GM15510 (cell line): ENCODE measurements around the gene MN1.

Experiments used
- POLR2A ChIP-seq: IDR thresholded peaks from 3 replicates; pipeline ENCODE4 v1.6.1; 2011; ENCODE audit warnings: borderline replicate concordance; ENCODE audit not compliant: insufficient read length; ENCODE audit errors: extremely low read depth

Gene MN1

DNA sequence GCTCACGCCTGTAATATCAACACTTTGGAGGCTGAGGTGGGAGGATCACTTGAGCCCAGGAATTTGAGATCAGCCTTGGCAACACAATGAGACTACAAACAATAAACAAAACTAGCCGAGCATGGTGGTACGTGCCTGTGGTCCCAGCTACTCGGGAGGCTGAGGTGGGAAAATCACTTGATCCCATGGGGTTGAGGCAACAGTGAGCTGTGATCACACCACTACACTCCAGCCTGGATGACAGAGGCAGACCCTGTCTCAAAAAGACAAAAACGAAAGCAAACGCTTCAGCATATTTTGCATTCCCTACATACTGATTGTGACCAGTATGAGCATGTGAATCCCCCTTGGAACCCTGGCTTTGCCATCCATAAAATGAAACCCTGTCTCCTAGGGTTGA is 33.9 kb upstream of the MN1 start:
- TF ChIP-seq POLR2A: no peak

DNA sequence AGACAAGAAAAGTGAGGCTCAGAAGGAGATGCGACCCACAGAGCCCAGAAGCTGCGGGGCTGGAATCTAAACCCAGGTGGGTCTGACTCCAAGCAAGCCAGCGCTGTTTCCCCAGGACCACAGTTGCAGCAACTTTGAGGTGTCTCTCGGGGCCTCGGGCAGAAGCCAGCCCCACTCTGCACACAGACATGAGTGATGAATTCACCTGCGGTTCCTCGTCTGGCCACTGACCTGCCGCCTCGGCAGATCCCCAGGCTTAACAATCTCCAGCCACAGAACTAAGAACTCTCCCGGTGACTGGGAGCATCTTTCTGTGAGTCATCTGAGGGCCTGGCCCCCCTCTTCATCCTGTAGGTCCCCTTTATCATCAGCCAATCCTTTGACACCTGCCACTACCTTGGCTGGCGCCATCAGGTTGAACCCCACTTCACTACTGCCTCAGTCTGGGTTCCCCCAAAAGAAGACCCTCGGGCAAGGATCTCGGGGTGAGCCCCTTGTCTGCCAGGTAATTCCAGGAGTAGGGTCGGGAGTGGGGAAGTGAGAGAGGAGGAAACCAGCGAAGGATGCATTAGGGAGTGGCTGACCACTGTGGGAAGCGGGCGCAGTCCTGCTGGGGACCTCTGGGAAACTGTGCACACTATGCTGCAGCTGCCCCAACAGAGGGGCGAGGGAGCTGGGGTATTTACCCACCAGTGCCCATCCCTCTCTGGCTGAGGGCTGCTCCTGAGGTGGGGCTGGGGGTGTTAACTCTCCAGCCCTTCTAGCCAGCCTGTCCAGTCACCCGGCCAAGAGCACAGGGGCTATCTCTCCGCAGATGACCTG is 33.0 kb upstream of the MN1 start:
- no peak for TF ChIP-seq POLR2A

DNA sequence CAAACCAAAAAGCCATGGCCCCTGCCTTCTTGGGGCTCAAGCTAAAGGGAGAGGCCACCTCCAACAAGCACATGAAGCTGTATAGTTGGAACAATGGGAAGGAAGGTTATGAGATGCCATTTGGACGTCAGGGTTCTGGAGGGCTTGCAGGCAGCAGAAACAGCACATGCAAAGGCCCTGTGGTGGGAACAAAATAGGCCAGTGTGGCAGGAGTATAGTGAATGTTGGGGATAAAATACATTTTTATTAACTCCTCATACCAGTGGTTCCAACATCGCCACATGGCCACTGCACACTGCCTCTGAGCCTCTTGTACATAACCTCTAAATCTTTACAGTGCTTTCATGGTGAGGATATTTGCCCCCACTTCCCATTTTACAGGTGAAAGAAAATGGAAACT is 32.2 kb upstream of the MN1 start:
- no peak for TF ChIP-seq POLR2A

DNA sequence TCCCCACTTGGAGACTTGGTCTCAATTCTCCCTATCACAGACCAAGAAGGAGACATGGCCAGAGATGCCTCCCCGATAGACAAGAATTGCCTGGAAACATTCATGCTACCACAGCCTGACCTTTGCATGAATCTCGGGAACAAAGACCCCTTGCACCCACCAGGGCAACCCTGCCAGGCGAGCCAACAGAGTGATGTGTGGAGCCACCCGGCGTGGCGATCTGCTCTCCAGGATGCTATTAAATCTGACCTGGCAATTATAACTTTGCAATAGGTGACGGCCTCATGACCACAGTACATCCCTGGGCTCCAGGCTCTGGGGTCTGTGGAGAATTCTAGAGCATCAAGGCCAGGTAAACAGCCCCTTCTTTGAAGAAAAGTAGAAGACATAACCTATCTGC is 31.1 kb upstream of the MN1 start:
- TF ChIP-seq POLR2A: no peak

DNA sequence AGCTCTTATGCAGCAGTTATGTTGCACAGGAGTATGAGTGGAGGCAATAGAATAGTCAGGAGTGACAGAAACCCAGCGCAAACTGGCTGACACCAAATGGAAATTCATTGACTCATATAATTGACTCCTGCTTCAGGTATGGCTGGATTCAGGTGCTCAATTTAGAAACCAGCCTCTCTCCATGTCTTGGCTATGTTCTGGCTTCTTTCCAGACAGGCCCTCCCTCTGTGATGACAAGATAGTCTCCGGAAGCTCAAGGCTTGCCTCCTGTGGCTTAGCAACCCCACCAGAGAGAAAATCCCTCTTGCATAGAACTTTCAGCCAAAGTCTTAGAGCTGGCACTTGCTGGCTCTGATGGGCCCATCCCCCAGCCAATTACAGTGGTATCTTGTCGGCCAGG is 28.1 kb upstream of the MN1 start:
- no peak for TF ChIP-seq POLR2A

DNA sequence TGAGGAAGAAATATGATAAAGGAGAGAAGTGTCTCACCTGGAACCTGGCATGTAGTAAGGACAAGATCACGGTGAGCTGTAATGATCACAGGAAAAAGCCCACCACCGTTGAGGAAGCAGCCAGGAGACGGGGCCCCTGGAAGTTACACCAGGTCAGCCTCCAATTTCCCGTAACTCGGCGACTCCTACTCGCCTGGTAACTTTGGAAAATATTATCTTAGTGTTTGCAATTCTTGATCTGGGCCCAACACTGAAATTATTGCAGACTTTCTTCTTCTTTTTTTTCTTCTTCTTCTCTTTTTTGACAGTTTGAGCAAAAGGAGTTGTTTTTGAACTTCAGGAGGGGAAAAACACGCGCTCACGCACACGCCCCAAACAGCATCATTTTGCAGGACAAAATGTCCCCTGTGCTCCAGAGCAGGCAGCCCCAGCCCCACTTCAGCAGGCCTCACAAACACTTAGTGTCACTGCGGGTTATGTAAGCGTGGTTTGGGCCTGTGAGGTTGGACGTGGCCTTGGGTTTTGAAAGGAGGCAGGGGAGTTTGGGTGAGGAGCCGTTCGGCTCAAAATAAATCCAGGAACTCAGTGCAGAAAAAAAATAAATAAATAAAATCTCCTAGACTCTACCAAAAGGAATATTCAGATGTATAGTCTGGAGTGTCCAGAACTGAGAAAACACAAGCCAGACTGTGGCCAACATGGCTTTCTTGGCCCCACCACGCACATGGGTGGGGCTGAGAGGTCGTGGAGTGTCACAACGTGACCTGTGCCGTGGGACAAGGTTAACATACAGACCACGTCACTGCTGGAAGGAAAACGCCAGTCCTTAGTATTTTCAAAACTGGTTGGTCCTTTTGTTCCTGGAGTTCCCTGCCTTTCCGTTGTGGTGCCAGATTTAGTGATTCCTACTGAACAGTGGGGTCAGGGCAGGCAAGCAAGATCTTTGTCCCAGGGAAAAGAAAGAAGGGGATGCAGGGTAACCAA is 26.3 kb upstream of the MN1 start:
- no peak for TF ChIP-seq POLR2A

DNA sequence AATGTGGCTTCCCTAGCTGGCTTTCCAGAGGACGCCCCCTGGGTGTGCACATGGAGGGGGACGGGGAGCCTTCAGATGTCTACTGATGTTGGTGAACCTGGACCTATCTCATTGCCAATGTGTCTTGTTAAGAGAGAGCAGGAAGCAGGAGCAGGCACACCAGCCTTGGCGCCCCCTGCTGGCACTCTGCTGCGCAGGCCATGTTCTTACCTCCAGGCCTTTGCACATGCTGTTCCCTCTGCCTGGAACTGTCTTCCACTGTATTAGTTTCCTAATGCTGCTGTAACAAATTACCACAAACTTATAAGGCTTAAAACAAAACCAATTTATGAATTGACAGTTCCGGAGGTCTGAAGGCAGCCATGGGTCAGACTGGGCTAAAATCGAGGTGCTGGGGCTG is 23.6 kb upstream of the MN1 start:
- no peak for TF ChIP-seq POLR2A

DNA sequence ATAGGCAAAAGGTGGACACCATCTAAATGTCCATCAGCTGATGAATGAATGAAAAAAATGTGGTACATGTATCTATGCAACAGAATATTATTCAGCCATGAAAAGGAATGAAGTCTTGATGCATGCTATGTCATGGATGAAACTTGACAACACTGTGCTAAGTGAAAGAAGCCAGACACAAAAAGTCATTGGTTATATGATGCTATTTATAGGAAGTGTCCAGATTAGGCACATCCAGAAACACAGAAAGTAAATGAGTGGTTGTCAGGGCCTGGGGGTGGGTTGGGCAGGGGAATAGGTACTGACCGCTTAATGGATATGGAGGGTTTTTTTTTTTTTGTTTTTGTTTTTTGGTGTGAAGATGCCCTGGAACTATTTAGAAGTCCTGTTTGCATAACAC is 21.7 kb upstream of the MN1 start:
- no peak for TF ChIP-seq POLR2A

DNA sequence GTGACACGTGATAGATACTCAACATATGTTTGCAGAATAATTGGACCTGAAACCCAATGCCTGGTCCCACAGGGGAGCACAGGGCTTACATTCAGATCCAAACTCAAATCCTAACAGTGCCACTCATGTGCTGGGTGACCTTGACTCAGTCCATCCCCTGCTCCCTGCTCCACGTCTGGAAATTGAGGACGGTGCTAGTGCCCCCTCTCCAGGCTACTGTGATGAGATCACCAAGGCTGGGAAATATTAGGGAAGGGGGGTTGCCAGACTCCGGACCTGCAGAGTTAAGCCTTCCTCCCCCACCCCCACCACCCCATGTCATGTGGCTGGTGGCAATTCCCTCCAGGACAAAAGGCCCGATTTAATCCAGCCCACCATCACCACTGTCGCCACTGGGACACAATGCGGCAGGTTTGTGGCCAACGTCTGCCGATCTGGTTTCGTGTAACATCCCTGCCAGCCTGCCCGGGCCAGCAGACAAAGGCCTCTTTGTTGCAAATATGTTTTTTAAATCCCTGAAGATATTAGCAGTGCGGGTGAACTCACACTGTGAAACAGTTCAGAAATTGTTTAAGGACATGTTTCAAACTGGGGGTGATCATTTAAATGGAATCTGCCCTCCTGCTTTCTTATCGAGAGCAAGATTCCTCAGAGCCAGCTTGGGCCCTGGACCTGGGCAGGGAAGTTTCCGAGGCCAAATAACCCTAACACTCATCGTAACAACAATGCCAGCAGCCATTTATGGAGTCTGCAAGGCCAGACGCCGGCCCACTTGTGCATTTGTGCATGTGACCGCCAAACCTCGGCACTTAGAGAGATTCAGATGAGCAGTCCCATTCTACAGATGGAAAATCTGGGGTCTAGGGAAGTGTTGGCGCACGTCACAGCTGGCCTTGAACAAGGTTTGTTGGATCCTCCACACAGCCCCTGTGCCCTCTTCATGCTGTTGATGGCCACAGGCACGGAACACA is 19.6 kb upstream of the MN1 start:
- no peak for TF ChIP-seq POLR2A

DNA sequence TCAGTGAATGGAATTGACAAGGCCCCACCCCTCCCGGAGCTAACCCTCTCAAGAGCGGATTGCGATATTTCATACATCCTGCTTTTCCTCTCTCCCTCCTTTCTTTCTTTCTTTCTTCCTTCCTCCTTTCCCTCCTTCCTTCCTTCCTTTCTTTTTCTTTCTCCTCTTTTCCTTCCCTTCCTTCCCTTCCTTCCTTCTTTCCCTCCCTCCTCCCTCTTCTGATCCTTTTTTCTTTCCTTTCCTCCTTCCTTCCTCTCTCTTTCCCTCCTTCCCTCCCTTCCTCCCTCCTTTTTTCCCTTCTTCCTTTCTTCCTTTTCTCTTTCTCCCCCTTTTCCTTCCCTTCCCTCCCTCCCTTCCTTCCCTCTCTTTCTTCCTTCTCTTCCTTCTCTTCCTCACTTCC is 15.0 kb upstream of the MN1 start:
- no peak for TF ChIP-seq POLR2A

DNA sequence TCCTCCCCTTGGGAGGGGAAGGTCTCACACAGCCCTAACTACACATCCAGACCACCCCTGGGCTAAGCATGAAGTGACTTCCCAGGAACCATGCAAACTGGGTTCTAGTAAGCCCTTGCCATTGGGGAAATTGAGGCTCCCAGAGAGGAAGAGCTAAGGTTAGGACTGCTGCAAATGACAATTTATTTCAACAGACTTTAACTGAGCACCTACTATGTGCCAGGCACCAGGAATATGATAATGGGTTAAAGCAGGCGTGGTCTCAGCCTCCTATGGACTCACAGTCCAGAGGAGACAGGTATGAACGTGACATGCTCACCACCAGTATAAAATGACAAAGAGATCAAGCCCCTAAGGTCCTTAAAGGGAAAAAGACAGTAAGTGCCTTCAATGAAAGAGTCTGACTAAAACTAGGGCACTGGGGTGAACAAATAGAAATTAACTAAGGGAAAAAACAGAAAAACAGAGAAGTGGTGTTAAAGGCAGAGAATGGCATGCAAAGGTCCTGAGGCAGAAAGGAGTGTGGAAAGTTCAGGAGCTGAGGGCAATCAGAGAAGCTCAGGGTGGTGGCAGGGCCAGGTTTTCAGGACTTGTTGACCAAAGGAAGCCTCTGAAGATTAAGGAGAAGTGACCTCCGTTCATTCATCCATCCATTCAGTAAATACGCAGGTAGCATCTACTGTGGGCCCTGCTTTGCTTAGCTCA is 14.4 kb upstream of the MN1 start:
- no peak for TF ChIP-seq POLR2A

DNA sequence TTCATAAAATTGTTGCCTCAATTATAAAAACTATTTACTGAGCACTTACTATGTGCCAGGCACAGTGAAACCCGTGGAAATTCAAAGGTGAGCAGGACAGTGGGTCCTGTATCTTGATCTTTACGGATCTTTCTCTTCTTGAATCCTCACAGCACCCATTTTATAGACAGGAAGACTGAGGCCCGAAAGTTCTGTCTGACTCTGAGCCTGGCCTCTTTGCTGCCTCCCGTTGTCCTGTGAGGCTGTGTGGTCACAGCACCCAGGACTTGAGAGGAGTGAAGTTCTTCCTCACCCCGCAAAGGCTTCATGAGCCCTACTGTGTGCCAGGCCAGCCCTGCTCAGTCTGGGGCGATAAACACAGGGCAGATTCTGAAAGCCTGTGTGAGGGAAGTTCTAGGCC is 13.4 kb upstream of the MN1 start:
- no peak for TF ChIP-seq POLR2A

DNA sequence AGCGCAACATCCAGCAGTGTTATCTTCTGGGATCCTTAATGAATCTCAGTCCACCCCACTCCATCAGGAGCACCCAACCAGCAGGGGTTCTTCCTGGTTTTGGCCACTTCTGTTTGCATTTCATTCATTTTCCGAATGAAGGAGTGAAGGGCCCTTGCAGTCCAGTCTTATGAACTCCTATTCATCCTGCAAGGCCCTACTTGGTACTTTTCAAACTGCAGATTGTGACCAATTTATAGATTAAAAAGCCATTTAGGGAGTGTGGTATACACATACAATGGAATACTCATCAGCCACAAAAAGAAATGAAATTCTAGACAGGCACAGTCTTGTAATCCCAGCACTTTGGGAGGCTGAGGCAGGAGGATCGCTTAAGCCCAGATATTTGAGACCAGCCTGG is 10.2 kb upstream of the MN1 start:
- TF ChIP-seq POLR2A: no peak

DNA sequence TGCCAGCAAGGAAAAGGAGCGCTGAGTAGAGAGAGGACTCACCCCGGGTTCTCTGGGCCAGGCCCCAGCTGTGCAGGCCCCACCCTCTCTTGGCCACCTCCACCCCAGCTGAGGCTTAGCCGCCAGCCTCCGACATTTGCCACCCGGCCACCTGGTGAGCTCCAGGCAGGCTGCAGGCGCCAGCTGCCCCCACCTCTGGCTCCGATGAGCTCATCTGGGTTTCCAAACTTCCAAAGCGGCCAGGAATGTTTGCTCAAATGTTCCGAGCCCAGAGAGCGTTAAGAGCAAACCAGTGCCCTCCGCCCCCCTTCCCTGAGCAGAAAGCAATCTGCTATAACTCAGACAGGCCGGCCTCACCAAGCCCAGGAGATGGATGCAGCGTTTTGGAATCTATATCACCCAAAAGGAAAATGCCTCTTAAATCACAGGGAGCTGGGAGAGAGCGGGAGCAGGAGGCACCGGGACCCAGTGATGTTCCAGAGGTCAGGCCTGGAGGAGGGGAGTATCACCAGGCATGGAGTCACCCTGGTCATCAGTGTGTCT is 9.1 kb upstream of the MN1 start:
- no peak for TF ChIP-seq POLR2A
